CD4-positive, alpha-beta T cell treated with Interleukin-17A for 1 hour (primary cell): ENCODE results near the gene MRNIP.

Experiments used
- DNase-seq: peaks from one replicate; pipeline ENCODE4 v3.0.0-alpha.2; 2020

The MRNIP gene

DNA sequence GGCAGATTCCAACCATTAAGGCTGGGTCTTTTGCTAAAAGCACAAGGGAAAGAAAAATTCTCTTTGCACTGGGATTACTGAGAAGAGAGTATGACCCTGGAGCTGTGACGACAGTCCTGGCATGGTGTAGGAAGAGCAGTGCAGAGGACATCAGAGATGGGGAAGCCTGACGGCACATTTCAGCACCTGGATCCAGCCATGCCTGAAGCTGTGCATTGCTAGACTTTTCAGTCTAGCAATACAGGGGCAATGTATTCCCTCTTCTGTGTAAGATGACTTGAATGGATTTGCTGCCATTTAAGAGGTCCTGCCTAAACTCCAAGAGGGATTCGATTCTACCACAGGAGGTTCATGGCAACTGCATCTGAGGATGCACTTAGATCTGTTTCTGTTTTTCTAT lies 12.3 kb upstream of the MRNIP start:
- DNase-seq = no peak

DNA sequence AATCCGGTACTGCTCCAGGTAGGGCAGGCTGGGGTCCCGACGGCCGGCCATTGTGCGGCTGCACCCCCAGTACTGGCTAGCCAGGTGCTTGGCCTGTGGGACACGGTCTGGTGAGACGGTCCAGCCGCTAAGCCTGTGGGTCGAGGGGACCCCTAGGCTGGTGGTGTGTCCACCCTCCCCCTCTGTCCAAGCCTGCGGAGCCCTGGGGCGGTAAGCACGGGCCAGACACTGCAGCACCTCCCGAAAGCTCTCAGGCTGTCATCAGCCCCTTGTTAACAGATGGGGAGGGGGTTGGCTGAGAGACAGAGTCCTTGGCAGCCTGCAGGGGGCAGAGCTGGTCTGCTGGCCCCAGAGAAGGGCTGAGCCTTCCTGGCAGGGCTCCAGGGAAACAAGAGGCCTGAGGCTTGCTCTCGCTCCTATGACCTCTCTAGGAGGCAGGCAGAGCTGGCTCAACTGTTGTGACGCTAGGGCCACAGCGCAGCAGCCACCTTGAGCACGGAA lies 11.8 kb upstream of the MRNIP start:
- peak; percentile 6 for DNase-seq

DNA sequence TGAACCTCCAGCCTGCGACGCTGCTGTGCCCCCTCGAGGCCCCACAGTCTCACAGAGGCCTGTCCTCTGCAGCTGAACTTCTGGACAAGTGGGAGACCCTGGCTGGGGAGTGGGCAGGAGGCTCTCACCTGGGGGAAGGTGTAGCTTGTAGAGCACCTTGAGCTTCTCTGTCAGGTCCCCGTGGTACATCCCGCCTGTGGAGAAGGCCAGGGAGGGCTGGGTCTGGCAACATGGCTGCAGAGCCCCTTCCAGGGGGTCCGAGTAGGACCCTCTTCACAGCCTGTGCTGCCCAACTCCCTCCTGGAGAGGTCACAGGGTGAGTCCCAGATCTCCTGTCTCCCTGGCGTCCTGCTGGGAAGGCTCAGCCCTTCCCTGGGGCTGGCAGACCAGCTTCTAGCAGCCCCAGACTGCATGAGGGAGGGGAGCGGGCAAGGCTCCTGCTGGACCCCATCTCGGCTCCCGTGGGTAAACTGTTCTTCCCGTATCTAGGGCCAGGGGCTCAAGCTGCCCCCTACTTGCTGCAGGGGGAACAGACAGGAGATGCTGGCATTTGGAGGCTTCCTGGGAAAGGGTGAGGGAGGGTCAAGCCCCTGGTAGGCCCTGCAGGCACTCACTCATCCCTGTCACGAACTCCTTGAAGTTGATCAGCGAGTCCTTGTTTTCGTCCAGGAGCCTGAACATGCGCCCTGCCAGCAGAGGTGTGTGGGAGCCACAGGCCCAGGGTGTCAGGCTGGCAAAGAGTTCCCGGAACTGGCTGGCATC lies 11.2 kb upstream of the MRNIP start:
- no peak for DNase-seq

DNA sequence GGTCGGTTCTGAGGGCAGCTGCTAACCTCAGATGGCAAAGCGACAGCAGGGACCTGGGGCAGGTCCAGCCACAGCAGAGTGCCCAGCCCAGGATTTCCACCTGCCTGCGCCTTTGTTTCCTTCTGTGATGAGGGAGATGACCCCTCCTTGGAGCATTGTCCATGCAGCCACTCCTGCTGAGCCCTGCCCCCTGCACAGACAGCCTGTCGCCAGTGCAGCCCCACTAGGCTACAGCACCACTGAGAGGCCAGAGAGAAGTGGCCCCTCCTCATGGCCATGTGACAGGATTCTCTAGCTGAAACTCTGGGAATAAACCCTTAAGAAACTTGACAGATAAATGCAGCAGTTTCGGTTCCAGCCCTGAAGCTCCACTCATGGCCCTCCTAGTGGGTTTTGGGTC lies 10.5 kb upstream of the MRNIP start:
- no peak for DNase-seq

DNA sequence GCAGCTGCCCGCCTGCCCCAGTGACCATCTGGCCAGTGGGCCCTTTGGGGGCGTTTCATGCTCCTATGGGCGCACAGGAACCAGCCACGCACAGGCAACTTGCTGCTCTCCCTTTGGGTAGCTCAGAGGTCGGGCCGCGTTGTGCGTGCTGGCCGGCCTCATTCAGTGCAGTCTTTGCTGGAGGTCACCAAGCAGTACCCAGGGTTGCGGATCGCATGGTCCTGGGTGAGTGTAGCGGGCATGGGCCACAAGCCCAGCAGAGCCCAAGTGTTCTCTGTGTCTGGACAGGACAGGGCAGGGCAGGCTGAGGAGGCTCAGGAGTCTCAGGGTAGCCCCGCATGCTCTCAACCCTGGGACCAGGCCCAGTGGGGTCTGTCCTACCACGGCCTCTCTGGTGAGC lies 9.9 kb upstream of the MRNIP start:
- no peak for DNase-seq

DNA sequence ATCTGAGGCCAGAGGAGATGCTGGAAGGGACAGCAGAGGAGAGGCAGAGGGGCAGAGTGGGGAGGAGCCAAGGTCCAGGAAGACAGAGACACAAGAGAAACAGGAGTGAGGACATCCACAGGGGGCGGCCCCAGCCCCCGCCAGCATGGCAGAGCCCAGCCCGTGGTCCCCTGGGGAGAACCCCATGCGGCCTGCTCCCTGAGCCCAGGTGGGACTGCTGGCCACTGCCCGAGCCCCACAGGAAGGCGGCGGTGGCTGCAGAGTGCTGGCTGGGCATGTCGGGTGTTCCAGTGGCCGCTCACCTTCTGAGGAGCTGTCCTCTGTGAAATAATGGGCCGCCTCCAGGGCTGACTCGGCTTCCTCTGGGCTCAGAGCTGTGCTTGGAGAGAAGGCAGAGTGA lies 8.9 kb upstream of the MRNIP start:
- no peak for DNase-seq

DNA sequence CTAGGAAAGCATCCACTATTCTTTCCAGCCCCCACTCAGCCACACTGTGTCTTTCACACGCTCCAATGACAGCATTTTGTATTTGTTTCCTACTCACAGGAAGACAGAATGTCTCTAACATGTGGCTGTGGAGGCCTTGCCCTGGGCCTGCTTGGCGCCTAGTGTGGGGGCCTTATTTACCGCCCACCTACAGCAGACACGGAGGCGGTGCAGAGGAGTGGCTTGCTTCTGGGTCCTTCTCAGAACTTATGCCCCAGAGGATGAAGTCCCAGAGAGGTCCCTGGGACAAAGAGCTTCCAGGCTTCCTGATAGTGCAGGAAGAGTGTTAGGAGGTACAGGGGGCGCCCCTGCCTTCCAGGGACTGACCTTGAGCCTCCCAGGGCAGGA lies 8.5 kb upstream of the MRNIP start:
- no peak for DNase-seq

DNA sequence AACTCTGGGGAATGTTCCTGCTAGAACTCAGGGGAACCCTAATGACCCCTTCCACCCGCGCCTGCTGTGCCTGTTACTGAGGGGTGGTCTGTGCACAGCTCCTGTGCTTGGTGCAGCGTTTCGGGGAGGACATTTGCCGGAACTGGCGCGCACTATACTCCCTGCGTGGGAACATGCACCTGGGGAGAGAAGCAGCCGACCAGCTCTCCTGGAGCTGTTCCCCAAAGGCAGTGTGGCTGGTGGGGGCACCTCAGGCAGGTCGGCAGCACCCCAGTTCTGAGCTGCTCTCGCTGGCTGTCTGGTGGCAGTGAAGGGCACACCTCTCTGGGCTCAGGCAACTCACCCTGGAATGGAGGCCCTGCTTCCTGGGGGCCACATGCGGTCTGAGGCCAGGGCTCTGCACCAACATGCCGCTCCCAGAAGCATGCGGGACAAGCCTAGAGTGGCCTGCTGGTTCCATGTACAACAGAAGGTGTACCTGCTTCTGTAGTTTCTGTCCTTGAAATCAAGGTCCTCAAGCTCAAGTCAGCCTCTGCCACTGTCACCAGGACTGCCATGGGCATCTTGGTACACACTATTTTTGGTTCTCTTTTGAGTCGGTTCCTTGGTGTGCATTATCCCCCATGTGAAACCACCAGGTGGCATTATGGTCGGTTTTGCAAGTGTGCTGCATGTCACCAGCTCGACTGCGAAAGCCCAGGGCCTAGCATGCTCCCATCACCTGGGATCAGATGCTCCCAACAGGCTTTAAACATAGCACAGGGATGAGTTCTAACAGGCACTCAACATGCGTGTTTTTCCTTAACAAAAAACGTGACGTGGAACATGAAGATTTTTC lies 7.8 kb upstream of the MRNIP start:
- no peak for DNase-seq

DNA sequence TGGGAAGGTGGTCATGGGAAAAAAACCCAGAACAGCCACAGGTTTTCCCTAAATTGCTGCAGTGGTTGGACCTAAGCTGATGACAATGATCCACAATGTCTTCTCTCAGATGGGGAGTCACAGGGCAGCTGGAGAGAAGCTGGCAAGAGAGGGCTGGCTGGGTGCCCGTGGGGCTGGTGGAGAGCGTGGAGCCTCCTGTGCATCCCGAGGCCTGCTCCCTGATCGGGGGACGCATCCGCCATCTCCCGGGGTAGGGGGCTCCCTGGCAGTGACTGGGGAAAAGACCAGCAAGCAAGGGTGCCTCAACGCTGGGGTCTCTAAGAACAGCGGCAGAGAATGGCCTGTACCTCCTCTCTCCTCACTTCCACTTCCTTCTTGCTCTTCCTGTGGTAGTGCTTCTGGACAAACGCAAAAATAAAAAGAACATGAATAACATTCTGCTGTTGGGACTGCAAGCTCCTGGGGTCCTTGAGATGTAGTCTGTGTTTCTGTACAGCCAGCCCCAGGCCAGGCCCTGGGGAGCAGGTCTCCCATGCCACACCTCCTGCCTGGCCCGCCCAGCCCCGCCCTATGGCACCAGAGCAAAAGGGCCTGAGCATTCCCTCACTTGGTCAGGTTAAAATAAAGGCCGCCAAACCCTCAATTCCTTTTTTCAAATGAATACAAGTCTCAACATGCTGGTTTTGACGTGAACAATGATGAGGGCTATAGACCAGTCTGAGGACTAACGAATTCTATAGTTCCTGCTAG lies 7.0 kb upstream of the MRNIP start:
- DNase-seq = no peak

DNA sequence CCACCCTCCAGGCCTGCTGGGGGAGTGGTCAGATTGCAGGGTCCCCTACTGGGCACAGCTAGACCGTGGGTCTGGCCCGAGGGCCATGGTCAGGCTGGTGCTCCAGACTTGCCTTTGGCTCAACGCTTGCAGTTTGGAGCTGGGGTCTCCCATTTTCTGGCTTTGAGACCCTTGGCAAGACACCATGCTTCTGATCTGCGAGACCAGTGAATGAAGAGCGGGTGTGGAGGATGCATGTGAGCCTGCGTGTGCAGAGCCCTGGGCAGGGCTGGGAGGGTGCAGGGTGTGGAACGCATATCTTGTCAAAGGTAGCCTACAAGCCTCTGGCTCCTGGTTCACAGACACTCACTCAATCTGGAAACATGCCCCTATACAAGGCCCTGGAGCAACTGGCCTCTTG lies 6.1 kb upstream of the MRNIP start:
- DNase-seq = no peak

DNA sequence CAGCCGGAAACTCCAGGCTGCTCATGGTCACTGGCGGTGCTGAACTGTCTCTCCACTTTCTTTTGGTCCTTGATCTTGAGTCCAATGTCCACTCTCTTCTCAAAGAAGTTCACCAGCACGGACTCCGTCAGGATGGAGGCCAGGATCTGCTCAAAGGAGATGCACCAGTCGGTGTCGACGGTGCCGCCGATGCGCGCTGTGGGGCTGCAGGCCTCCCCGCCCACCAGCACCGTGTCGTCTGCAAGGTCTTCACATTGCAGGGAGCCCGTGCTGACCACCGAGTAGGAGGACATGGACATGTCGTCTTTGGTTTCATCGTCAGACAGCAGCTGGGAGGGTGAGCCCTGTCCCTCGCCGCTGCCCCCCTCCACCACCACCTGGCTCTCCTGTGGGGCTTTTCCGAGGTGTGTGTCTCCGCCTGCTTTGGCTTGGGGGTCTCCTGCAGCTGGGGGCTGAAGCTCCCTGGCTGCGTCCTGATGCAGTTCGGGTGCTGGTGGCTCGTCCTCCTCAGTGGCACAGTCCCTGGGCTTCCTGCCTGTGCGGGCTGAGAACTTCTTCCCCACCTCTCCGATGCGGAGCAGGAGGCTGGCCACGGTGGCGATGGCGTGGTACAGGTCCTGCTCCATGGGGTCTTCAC lies 5.0 kb upstream of the MRNIP start:
- no peak for DNase-seq

DNA sequence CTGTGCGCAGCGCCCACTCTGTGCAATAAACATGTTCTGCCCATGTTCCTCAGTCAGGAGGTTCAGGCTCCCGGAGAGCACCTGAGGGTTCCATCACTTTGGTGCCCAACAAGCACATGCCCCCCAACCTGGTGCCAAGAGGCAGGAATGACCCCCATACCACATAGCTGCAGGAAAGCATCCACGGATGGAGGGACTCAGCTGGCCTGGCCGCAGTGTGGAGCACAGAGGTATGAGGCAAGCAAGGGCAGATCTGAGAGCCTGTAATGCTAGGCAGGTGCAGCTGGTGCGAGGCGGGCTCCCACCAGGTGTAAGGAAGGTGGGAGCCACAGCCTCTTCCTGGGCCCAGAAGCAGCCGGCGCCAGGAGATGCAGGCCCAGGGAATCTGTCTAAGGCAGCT lies 4.3 kb upstream of the MRNIP start:
- no peak for DNase-seq

DNA sequence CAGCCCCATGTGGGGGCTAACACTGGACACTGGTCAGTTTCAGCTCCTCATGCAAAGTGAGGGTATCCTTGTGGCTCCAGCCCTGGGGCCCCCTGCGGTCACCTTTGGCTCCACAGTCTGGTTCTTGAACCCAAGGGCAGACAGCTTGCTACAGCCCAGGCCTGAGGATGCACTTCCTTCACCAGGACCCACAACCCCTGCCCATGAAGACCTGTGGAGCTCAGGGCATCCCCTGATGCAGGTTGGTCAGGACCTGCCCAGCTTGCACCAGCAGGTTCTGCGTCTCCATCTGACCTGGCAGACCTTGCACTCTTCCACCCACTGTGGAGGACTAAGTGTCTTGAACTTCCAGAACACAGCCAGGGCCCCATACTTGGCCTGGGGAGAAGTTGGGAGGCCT lies 3.7 kb upstream of the MRNIP start:
- no peak for DNase-seq

DNA sequence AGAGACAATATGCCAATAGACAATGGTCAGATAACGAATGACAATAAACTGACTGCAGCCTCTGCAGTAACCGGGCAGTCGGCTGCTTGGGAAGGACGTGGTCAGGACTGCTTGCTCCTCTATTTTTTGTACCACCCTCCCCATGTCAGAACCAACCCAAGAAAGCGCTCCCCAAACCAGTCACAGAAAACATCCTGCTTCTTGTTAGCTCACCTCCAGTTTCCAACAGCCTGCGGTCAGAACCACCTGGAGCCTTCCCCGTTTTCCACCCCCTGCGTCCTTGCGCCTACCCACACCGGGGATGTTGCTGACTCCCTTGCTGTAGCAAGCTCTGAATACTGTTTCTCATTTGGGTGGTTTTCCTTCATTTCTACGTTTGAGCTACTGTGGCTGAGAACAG lies 1.7 kb upstream of the MRNIP start:
- DNase-seq = no peak

DNA sequence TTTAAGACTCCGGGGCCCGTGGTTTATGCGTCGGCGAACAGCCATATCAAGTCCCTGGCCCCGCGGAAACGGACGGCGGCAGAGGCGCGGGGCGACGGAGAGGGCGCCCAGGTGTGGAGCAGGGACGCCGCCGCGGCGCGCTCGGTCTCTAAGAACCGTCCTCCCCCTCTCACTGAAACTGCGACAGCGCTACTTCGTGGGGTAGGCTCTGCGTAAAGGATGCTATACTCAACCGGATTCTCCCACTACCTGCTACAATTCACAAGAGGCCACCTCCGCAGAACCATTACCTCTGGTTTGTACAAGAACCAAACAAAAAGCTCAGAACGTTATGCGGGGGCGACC lies 404 bp downstream of the MRNIP start:
- peak; percentile 54 for DNase-seq

DNA sequence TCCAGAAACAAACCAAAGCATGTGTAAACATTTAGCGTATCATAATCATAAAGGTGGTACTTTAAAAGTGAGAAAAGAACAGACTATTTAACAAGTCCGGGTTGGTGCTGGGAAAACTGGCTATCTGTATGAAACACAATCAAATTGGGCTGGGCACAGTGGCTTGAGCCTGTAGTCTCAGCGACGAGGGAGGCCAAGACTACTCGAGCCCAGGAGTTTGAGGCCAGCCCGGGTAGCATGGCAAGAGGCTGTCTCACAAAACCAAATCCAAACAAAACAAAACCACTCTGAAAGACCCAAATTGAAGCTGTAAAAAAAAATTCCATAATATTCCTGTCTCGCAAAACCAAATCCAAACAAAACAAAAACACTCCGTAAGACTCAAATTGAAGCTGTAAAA lies 4.3 kb downstream of the MRNIP start:
- no peak for DNase-seq

DNA sequence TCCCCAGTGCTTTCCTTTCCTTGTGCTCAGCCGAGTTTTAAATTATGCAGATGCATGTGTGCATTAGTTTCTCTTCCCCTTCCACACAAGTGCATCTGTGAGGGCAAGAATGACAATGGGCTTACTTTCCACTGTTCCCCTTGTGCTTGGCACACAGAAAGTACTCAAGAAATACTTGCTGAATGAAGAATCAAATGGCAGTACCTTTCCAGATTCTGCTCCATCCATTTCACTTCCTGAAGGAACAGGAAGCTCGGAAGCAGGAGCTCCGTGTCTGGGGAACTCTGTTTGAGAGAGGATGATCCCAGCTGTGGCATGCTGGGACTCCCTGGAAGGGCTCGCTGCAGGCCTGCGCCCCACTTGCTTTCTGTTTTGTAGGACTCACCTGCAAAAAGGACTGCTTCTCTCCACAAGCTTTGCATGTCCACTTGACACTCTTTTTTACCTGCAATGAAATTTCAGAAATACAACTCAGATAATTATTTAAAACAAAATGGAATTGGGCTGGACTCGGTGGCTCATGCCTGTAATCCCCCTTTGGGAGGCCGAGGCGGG lies 5.5 kb downstream of the MRNIP start:
- no peak for DNase-seq

DNA sequence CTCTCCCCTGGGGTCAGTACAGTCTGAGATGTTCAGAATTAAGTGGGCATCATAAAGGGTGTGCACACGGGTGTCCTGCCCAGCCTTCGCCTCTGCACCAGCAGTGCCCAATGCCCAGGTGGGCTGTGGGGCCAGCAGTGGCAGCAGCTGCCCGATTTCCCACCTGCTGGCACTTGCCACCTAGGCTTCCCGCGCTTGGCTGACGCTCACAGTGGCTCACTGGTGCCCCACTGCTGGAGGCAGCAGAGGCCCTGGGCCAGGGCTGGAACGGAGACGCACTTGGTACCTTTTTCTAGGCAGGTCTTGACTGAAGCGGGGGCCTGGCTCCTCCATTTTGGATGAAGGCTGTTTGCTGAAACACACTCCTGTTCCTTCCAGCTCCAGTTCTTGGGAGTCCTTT lies 17.0 kb downstream of the MRNIP start:
- peak; percentile 7 for DNase-seq

DNA sequence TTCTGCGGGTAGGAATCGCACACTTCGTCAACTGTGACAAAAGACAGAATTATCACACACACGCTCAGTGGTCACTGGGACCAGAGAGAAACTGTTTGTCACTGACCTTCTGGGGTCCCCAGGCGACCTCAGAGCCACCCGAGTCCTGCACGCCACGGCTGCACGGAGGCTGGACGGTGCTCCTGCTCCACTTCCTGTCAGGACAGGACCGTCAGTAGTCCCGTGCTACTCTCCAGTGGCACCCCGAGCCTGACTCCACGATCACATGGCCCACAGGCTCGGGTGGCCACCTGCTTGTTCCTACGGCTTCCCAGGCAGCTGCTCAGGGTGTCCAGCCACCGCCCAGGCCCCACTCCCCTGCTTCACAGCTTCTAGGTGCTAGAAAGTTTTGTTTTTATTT lies 17.9 kb downstream of the MRNIP start:
- peak; percentile 24 for DNase-seq

DNA sequence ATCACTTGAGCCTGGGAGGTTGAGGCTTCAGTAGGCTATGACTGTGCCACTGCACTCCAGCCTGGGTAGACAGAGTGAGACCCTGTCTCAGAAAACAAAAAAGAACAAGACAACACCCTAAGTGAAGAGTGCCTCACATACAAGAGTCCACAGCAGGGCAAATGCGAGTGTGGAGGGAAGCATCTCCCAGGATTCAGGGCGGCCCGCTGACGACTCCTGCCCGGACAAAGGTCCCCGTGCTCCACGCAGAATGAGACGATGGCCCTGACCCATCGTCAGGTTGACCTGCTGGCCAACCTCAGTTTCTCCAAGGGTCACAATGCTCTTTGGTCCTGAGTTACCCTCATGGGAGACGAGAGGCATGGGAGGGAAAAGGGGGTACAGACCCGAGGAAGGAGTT lies 18.3 kb downstream of the MRNIP start:
- DNase-seq = no peak

DNA sequence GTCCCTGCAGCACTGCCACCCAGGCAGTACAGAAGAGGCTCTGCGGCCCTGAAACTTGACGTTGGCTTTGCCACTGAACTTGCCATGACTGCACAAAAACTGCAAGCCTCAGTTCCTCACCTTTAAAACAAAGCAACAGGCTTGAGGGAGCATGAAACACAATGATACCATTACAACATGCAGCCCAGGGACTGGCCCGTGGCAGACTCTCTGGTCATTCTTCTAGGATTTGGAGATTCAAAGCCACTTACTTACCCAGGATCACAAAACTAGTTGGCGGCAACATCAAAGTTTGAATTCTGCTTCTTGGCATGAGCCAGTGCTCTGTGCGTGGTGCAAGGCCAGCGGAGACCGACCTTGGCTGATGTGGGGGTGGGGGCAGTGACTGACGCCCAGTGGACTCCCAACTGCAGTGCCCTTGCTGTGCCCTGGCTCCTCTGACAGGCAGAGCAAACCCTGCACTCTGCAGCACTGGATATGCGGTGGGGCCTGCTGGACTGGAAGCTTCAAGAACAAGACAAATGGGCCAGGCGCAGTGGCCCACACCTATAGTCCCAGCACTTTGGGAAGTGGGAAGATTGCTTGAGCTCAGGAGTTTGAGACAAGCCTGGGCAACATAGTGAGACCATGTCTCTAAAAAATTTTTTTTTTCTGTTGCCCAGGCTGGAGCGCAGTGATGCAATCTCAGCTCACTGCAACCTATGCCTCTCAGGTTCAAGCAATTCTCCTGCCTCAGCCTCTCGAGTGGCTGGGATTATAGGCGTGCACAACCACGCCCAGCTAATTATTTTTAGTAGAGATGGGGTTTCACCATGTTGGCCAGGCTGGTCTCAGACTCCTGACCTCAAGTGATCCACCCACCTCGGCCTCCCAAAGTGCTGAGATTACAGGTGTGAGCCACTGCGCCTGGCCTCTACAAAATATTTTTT lies 19.0 kb downstream of the MRNIP start:
- peak; percentile 32 for DNase-seq
